GM08714 (cell line): ENCODE measurements around the gene CACNG6.
"Not testable (repeated sequence)": the region's sequence is repeated elsewhere in the genome, so short reads cannot be mapped to it uniquely, and the experiment has no call there.

Experiments
- H3K4me3 ChIP-seq: fragments of 200-500 bp; sonication (Bioruptor generic); 2 replicates; pipeline ENCODE4 v1.5.1; 2014; ENCODE audit warnings: mild to moderate bottlenecking, low read length, inconsistent platforms
- ZNF274 ChIP-seq: IDR thresholded peaks from 2 replicates; pipeline ENCODE4 v1.6.1; 2012; ENCODE audit warnings: mild to moderate bottlenecking, low read depth, low read length

CACNG6 gene, protein sequence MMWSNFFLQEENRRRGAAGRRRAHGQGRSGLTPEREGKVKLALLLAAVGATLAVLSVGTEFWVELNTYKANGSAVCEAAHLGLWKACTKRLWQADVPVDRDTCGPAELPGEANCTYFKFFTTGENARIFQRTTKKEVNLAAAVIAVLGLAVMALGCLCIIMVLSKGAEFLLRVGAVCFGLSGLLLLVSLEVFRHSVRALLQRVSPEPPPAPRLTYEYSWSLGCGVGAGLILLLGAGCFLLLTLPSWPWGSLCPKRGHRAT

DNA sequence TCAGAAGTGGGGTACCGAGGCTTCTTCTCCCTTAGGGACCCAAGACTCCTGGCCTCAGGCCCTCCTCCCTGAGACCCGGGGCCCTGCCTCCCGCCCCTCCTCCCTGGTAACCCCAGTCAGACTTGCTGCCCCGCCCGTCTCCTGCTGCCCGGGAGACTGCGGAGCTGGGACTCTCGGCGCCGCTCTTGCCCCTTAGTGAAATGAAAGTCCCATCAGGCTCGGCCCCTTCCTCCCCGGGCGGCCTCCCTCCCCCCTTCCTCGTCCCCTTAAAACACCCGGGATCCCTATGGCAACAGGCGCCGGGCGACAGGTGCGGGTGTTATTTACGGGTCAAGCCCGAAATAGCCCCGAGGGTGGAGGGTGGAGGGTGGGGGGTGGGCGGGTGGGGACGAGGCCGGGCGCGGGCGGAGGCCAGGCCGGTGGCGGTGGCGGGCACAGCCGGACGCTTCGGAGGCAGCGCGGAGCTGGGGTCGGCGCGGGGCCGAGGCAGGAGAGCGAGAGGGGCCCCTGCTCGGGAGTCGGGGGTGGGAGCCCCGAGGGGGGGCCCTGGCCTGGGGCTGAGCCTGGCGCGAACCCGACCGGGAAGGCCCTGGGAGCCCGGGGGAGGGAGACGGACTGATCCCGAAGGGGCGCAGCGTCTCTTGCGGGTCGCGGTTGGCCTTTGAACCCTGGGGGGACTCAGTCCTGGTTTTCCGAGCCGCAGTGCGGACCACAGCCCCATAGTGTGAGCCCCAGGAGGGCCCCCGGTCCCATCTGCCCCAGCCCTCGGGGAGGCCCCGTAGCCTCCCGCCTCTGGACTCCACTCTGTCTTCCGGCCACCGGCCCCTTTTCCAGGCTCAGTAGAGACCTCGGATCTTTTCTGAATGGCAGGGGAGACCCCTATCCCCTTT, at the start of gene CACNG6:
TSS of gene CACNG6 (plus strand) at position 414 of the 890 bp plus-strand sequence. CDS start 1,241 bp downstream, outside the sequence.
- no peak within 1 kb of the TSS for H3K4me3 ChIP-seq

DNA sequence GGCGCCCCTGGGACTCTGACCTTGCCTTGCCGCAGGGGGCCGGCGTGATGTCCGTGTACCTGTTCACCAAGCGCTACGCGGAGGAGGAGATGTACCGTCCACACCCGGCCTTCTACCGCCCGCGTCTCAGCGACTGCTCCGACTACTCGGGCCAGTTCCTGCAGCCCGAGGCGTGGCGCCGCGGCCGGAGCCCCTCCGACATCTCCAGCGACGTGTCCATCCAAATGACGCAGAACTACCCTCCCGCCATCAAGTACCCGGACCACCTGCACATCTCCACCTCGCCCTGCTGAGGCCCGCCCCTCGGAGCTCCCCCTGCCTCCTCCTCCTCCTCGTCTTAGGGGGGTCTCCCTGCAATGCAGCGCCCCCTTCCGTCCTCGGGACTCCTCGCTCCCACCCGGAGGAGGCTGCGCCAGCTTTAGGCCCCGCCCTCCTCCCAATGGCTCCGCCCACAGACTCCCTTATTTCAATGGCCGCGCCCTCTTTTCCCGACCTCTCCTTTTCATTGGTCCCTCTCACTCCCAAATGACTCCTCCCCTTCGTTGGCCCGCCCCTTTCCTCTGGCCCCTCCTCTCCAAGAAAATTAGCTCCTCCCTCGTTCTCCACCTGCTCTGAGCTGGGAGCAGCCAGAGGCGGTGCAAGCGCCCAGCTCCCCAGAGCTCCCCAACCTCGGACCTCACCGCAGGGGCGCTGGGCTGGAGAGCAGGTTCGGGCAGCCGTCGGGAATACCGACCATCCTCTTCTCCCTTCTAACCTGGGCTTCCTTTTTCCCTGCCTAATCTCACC, 49.2 kb upstream of the CACNG6 start:
- no peak overlapping the region for H3K4me3 ChIP-seq
- TF ChIP-seq ZNF274, result no peak

More for the DNA sequence above, at the start of gene CACNG6:
- TF ChIP-seq ZNF274, result no peak

DNA sequence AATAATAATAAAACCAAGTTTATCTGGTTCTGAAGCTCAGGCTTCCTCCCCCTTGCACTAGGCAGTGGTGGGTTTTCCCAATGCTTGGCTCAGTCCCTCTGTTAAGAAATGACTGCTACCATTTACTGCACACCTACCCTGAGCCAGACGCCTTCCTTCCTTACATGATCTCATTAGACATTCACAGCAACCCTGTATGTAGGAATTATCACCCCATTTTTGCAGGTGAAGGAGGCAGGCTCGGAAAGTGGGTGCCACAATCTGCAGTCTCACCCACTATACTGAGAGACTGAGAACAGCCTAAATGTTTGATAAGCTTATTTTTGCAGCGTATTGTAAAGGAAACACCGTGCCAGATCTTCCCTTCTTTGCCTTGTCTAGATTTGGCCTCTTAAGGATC, 47.0 kb upstream of the CACNG6 start:
- H3K4me3 ChIP-seq, result no peak overlapping the region
- no peak for TF ChIP-seq ZNF274

DNA sequence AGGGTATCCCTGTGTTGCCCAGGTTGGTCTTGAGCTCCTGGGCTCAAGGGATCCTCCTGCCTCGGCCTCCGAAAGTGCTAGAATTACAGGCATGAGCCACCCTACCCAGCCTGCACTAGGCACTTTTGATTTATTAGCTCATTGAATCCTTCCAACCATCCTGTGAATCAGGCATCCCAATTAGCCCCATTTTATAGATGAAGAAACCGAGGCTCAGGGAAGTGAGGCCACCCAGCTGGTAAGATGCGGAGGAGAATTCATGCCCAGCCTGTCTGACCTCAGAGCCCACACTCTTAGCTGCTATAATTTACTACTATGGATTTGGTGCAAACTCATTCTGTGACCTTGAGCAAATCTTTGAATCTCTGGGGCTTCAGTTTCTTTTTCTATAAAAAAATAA, 46.5 kb upstream of the CACNG6 start:
- H3K4me3 ChIP-seq, result no peak overlapping the region

DNA sequence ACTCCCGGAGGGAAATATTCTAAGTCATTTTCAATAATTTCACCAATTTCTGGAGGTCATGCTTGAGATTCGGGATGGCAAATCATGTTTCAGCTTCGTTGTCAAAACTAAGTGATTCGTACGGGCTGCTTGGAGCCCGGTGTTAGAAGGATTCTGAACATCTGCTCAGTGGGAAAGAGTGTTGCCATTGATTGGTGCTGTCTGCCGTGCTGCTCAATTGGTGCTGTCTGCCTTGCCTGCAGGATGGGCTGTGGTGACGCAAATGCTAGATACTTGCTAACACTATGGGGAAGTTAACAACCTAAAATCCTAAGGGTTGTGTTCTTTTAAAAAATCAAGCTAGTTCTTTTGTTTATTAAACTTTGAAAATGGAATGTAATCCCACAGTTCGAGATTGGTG, 46.0 kb upstream of the CACNG6 start:
- no peak overlapping the region for H3K4me3 ChIP-seq
- no peak for TF ChIP-seq ZNF274

More for the DNA sequence above, 46.5 kb upstream of the CACNG6 start:
- no peak for TF ChIP-seq ZNF274

DNA sequence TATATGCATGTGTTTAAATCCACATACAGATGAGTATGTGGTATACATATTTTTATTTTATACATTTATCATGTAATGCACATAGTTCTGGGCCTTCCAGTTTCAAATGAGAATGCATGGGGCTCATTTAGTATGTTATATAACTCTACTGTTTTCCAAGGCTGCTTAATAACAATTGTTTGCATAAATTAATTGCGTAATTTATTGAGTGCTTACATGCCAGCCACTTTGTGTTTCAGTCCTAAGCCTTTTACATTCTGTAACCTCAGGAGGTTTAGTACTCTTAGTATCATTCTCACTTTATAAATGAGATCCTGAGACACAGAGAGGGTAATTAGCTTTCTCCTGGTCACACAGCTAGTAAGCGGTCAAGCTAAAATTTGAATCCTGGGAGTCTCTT, 45.4 kb upstream of the CACNG6 start:
- TF ChIP-seq ZNF274, result no peak
- H3K4me3 ChIP-seq, result no peak overlapping the region

DNA sequence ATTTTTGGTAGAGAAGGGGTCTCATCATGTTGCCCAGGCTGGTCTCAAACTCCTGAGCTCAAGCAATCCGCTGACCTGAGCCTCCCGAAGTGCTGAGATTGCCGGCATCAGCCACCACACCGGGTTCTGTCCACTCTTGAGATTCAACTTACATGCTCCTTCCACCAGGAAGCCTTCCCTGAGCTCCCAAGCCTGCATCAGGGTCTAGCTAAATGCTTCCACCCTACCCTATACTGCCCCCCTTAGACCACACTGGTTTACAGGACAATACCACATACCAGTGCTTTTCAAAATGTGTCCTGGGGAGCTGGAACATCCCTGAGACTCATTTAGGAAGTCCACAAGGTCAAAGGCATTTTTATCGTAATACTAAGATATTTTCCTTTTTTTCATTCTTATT, 43.8 kb upstream of the CACNG6 start:
- no peak overlapping the region for H3K4me3 ChIP-seq
- TF ChIP-seq ZNF274, result no peak

DNA sequence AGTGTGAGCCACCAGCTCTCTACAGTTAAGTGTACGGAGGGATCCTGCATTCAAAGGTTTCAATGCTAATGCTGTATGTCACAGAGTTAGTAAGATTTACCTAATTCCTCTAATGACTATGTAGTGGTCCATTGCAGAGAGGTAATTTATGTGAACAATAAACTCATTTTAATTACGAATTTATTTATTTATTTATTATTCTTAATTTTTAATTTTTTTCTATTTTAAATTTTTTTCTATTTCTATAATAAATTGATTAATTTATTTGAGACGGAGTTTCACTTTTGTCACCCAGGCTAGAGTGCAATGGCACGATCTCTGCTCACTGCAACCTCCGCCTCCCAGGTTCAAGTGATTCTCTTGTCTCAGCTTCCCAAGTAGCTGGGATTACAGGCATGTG, 42.8 kb upstream of the CACNG6 start:
- H3K4me3 ChIP-seq, result not testable (repeated sequence)

DNA sequence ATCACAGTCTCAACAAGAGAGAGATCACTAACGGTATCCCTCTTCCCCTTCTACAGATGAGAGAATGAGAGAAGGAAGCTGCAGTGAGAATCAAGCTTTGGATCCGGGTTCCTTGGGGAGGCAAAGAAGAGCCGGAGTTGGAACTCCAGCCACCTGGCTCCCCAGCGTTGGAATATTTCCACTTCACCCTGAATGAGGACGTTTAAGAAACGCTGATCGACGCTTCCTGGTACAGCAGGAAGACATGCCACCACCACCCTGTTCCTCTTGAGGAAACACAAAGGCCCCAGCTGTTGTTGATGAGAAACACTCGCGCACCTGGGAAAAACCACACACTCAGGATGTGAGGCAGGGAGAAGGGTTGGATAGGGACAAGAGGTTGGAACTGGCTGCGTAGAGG, 40.0 kb upstream of the CACNG6 start:
- no peak for TF ChIP-seq ZNF274
- no peak overlapping the region for H3K4me3 ChIP-seq

DNA sequence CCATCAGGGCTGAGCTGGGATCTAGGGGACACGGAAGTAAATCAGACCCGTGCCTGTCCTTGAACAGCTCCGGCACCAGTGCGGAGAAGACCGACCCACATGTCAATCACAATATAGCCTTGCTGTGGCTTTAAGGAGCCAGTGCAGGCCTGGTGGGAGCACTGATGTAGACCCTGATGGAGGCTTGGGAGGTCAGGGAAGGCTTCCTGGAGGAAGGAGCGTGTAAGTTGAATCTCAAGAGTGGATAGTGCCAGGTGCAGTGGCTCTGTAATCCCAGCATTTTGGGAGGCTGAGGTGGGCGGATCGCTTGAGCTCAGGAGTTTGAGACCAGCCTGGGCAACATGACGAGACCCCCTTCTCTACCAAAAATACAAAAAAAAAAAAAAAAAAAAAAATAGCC, 39.5 kb upstream of the CACNG6 start:
- no peak for TF ChIP-seq ZNF274

DNA sequence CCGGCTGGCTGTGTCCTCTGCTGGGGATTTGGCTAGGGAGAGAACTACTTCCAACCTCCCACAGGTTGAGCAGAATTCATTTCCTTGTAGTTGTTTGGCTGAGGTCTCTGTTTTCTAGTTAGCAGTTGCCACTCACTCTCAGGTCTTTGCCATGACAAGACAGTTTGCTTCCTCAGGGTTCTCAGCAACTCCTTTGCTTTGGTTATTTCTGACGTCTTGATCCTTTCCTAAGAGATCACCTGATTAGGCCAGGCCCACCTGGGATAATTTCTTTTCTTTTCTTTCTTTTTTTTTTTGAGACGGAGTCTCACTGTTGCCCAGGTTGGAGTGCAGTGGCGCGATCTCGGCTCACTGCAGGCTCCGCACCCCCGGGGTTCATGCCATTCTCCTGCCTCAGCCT, 38.1 kb upstream of the CACNG6 start:
- no peak overlapping the region for H3K4me3 ChIP-seq
- TF ChIP-seq ZNF274, result no peak

More for the DNA sequence above, 39.5 kb upstream of the CACNG6 start:
- H3K4me3 ChIP-seq, result no peak overlapping the region

DNA sequence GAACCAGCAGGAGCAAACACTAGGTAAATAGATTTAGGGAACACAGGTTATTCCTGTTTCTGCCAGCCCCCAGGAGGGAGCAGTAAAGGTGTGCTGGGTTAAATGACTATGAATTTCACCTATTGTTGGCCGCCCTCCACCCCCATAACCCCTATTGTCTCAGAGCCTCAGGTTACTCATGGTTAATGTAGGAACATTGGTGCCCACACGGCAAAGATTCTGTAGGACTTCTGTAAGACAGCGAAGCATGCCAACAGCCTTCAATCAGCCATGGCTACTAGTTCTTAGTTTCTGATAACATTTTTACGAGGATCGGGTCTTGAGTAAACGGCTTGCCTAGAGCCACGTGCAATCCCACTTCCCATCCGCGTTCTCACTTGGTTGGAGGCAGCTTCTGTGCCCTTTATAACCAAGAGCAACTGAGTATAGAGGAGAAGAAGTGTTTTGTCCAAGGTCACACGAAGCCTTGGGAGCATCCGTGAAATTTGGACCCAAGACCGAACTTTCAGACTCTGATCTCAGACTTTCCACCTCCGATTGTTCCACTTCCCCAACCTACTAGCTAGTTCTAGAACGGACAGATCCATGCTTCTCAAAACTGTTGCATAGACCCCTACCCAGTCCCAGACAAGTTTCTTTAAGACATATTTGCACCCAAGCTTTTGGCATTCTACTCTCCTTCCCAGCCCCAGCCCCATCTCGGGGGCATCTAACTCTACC, 33.8 kb upstream of the CACNG6 start:
- TF ChIP-seq ZNF274, result no peak
- H3K4me3 ChIP-seq, result no peak overlapping the region

DNA sequence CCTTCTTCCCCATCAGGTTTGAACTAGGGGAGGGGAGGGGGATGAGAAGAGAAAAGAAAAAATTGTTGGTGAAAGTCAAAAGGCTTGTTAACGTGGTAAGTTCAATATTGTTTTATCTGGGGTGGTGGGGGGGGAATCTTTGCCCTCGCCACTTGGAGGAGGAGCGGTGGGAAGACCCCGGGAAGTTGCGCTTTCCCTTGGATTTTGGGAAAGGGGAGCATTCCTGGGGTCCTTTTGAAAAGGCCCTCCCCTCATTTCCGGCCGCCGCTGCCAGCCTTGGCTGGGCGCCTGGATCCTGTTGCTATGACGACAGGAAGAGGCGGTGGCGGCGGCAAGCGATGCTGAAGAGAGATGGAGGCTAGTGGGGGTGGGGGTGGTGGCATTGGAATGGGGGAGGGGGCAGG, 33.3 kb upstream of the CACNG6 start:
- H3K4me3 ChIP-seq, result no peak overlapping the region
- TF ChIP-seq ZNF274, result no peak
